HepG2 (cell line): ENCODE measurements around the gene EGLN1. TPM values are rescaled to one million over a fixed set of nuclear protein-coding genes. Genes with fewer than 3 reads are reported as not detected.

Source experiments
- ATAC-seq: fragments of 200-7000 bp; cut with Tn5 transposase; 3 replicates; pipeline ENCODE4 v1.9.1; 2020; ENCODE audit warnings: mild to moderate bottlenecking, moderate library complexity
- BruUV-seq: library from RNA; stranded (reverse); fragments of 400-500 nt; replicated peaks from 2 replicates; lab custom pipeline; 2021; lab: Mats Ljungman, UMichigan
- CTCF ChIA-PET: fragments of 300-600 bp; formaldehyde crosslinking; extraction: SDS; loops from one replicate; lab custom pipeline; 2021; ENCODE audit warnings: low total read pairs, inconsistent platforms, low intra/inter-chr PET ratio; lab: Yijun Ruan, JAX
- POLR2A ChIA-PET: fragments of 350-600 bp; sonication (Branson Sonifier 250); formaldehyde crosslinking; loops from one replicate; lab custom pipeline; 2020; ENCODE audit warnings: antibody characterized with exemption, inconsistent platforms; lab: Yijun Ruan, JAX
- DNase-seq: peaks from one replicate; pipeline ENCODE4 v3.0.0-alpha.2; 2015; ENCODE audit warnings: low spot score
- FAIRE-seq: peaks from 3 replicates; lab custom pipeline; 2011; peaks lifted over from hg19 to GRCh38; lab: Jason Lieb, UNC
- H2AFZ ChIP-seq: one replicate; pipeline ENCODE4 v1.6.1; 2011; ENCODE audit warnings: low read length, inconsistent platforms
- H3K27ac ChIP-seq: fragments of 300-600 bp; 3 replicates; pipeline ENCODE4 v1.8.0; 2011; ENCODE audit warnings: mixed run types, mild to moderate bottlenecking, mixed read lengths, low read length, inconsistent platforms; ENCODE audit not compliant: insufficient read depth; ENCODE audit errors: extremely low read length
- H3K27me3 ChIP-seq, 2 experiments: fragments of 200-600 bp in 1 of 2; 2 replicates in 1 of 2; 3 replicates in 1 of 2; pipeline versions ENCODE4 v1.6.0 to v1.8.0; 2011; ENCODE audit warnings: low read length in 2 of 2, mild to moderate bottlenecking in 2 of 2, moderate library complexity in 2 of 2, inconsistent platforms in 1 of 2; ENCODE audit not compliant: insufficient read depth in 2 of 2, control insufficient read depth in 1 of 2
- H3K36me3 ChIP-seq, 2 experiments: fragments of 200-600 bp in 1 of 2; replicated peaks in 1 of 2; 2 replicates in 1 of 2; 3 replicates in 1 of 2; pipeline versions ENCODE4 v1.5.1 to v1.8.0; 2011; ENCODE audit warnings: low read length in 2 of 2, inconsistent platforms in 1 of 2; ENCODE audit not compliant: insufficient read depth in 2 of 2, control insufficient read depth in 1 of 2
- H3K4me1 ChIP-seq: 2 replicates; pipeline ENCODE4 v1.5.1; 2012; ENCODE audit warnings: low read length, inconsistent platforms; ENCODE audit not compliant: insufficient read depth
- H3K4me2 ChIP-seq: 2 replicates; pipeline ENCODE4 v1.6.0; 2011; ENCODE audit warnings: low read depth, low read length, inconsistent platforms
- H3K4me3 ChIP-seq, 3 experiments: fragments of 200-600 bp in 1 of 3; sonication (generic), shearing (Covaris generic) in 1 of 3; replicated peaks in 1 of 3; 2 replicates each; pipeline ENCODE4 v1.5.1; 2011 to 2016; ENCODE audit warnings: low read length in 3 of 3, inconsistent platforms in 2 of 3, low read depth in 2 of 3, mild to moderate bottlenecking in 2 of 3, control low read depth in 1 of 3, mixed read lengths in 1 of 3; ENCODE audit not compliant: insufficient read depth in 1 of 3
- H3K79me2 ChIP-seq: one replicate; pipeline ENCODE4 v1.6.1; 2011; ENCODE audit warnings: low read length, inconsistent platforms; ENCODE audit not compliant: insufficient read depth
- H3K9ac ChIP-seq: 2 replicates; pipeline ENCODE4 v1.6.0; 2011; ENCODE audit warnings: mild to moderate bottlenecking, low read depth, low read length, inconsistent platforms; ENCODE audit not compliant: insufficient read depth
- H3K9me3 ChIP-seq: 2 replicates; pipeline ENCODE4 v1.5.1; 2012; ENCODE audit warnings: mild to moderate bottlenecking, low read length
- H4K20me1 ChIP-seq: 2 replicates; pipeline ENCODE4 v1.6.0; 2011; ENCODE audit warnings: inconsistent platforms, mild to moderate bottlenecking, low read length, moderate library complexity; ENCODE audit not compliant: insufficient read depth
- CREM ChIP-seq, 2 experiments: sonication (generic) in 1 of 2; formaldehyde crosslinking in 1 of 2; IDR thresholded peaks; 2 replicates each; pipeline versions ENCODE4 v1.4.0 to v1.6.1; 2016 to 2020; ENCODE audit warnings: antibody characterized with exemption in 1 of 2, mild to moderate bottlenecking in 1 of 2, missing genetic modification reagents in 1 of 2
- DMAP1 ChIP-seq: IDR thresholded peaks from 2 replicates; pipeline ENCODE4 v1.6.1; 2016
- HMGXB4 ChIP-seq, 2 experiments: sonication (generic) in 1 of 2; formaldehyde crosslinking in 1 of 2; IDR thresholded peaks; 2 replicates each; pipeline versions ENCODE4 v1.4.0 to v1.6.1; 2018 to 2020; ENCODE audit warnings: missing genetic modification reagents in 2 of 2, borderline replicate concordance in 1 of 2, low read depth in 1 of 2, mild to moderate bottlenecking in 1 of 2, missing biosample characterization in 1 of 2
- KDM5B ChIP-seq: sonication (generic); formaldehyde crosslinking; IDR thresholded peaks from 2 replicates; pipeline ENCODE4 v1.4.0; 2020; ENCODE audit warnings: missing genetic modification reagents, mild to moderate bottlenecking, borderline replicate concordance
- KLF13 ChIP-seq: sonication (generic); formaldehyde crosslinking; IDR thresholded peaks from 2 replicates; pipeline ENCODE4 v1.4.0; 2020; ENCODE audit warnings: mild to moderate bottlenecking, missing genetic modification reagents
- NR0B2 ChIP-seq: sonication (generic); formaldehyde crosslinking; IDR thresholded peaks from 2 replicates; pipeline ENCODE4 v1.4.0; 2020; ENCODE audit warnings: mild to moderate bottlenecking, missing genetic modification reagents
- NR3C1 ChIP-seq: sonication (generic); formaldehyde crosslinking; IDR thresholded peaks from 2 replicates; pipeline ENCODE4 v1.4.0; 2020; ENCODE audit warnings: missing genetic modification reagents
- POLR2AphosphoS2 ChIP-seq: IDR thresholded peaks from 2 replicates; pipeline ENCODE4 v1.6.1; 2011; ENCODE audit warnings: low read depth, low read length, improper control_type of control experiment
- SMARCE1 ChIP-seq: fragments of 450-650 bp; IDR thresholded peaks from 2 replicates; pipeline ENCODE4 v1.6.1; 2017; ENCODE audit warnings: borderline replicate concordance
- TGIF2 ChIP-seq: IDR thresholded peaks from 2 replicates; pipeline ENCODE4 v1.6.1; 2016; ENCODE audit warnings: control low read depth, missing compliant biosample characterization
- ZKSCAN5 ChIP-seq: sonication (generic); formaldehyde crosslinking; IDR thresholded peaks from 2 replicates; pipeline ENCODE4 v1.5.1; 2020; ENCODE audit warnings: mild to moderate bottlenecking, missing genetic modification reagents
- ZNF17 ChIP-seq: sonication (generic); formaldehyde crosslinking; IDR thresholded peaks from 2 replicates; pipeline ENCODE4 v1.5.0; 2020; ENCODE audit warnings: mild to moderate bottlenecking, missing genetic modification reagents
- ZNF841 ChIP-seq: sonication (generic); formaldehyde crosslinking; IDR thresholded peaks from 2 replicates; pipeline ENCODE4 v1.8.1; 2023; ENCODE audit warnings: missing genetic modification reagents, borderline replicate concordance
- ZUFSP ChIP-seq: sonication (generic); formaldehyde crosslinking; IDR thresholded peaks from 2 replicates; pipeline ENCODE4 v1.9.0; 2021; ENCODE audit warnings: missing genetic modification reagents, mild to moderate bottlenecking, borderline replicate concordance
- WGBS: methylation state at CpG from one replicate; pipeline ENCODE4 v1.1.6; 2017; ENCODE audit warnings: low lambda C conversion rate; 5-methylcytosine and 5-hydroxymethylcytosine counted together
- in situ Hi-C: cut with HindIII; loops from 2 replicates; pipeline ENCODE4 v1.10.0; 2017; ENCODE audit warnings: low pct_unique_long_range_greater_than_20kb; ENCODE audit not compliant: extremely low pct_ligation_motif_present
- intact Hi-C: fragments of 100-400 bp; cut with micrococcal nuclease; formaldehyde crosslinking; loops from one replicate; pipeline ENCODE4 v1.10.0; 2022; ENCODE audit not compliant: unreplicated experiment
- polyA plus RNA-seq, 8 experiments: library from polyadenylated mRNA; depleted of rRNA in 3 of 8; stranded (reverse) in 7 of 8; unstranded in 1 of 8; fragments of >200 nt; fragmentation: Illumina TruSeq in 4 of 8; extraction: Trizol in 4 of 8; gene quantifications; 2 replicates each; pipeline versions ENCODE4 v1.2.1 to v1.2.3, GENCODE V29; 2011 to 2016; ENCODE audit warnings: low read depth in 4 of 8, missing spikeins in 1 of 8, mixed read lengths in 1 of 8; ENCODE audit not compliant: insufficient read depth in 1 of 8
- total RNA-seq, 5 experiments: library from RNA; depleted of rRNA; stranded (reverse); fragments of >200 nt; fragmentation: Illumina TruSeq; extraction: Trizol; gene quantifications; 2 replicates each; pipeline ENCODE4 v1.2.3, GENCODE V29; 2016; ENCODE audit warnings: low read depth in 1 of 5

EGLN1 gene
- total and polyA plus RNA-seq, 2 of the 13 experiments (the other 11 are each of a cell fraction or from before 2014, with no cell fraction given) = 34.4 to 44.1 TPM

- no TSS peak for BruUV-seq
Measured at GRCh38 chr1:231319080-231319479, 103.0 kb downstream of the EGLN1 start.

GRCh38 chr1:231318568-231318967, 103.5 kb downstream of the EGLN1 start:
- in situ Hi-C loops = no loop called here
- WGBS = 26% methylated on average over 4 of the region's 4 CpGs
- H2AFZ ChIP-seq = no peak overlapping the region
- no peaks in the 10 kb centered on the region for H3K36me3 ChIP-seq
- POLR2A ChIA-PET = no interaction called here
- BruUV-seq = no TSS peak
- H4K20me1 ChIP-seq = no peaks in the 10 kb centered on the region
- DNase-seq (no peak), ATAC-seq (no peak)
- no peaks in the 10 kb centered on the region for H3K9me3 ChIP-seq
- H3K27ac ChIP-seq = no peak overlapping the region
- H3K27me3 ChIP-seq = no peaks in the 10 kb centered on the region
- H3K4me3 ChIP-seq = no peak overlapping the region
- TF ChIP-seq HMGXB4 (CRISPR knock-in tag; IDR thresholded peaks at IDR 0.05; ENCODE audit: borderline replicate concordance in 1 of 2, low read depth in 1 of 2) (no peak), DMAP1 (CRISPR knock-in tag) (no peak), ZUFSP (CRISPR knock-in tag) (no peak), NR0B2 (CRISPR knock-in tag) (no peak), POLR2AphosphoS2 (no peak)
- TF ChIP-seq, all 625 proteins: peak for 0
- H3K4me2 ChIP-seq = no peak overlapping the region
- intact Hi-C loops = no loop called here
- FAIRE-seq = no peak
- CTCF ChIA-PET = no interaction called here
- no peaks in the 10 kb centered on the region for H3K79me2 ChIP-seq
- no peak overlapping the region for H3K9ac ChIP-seq
- H3K4me1 ChIP-seq = no peaks in the 10 kb centered on the region

More at GRCh38 chr1:231319080-231319479, 103.0 kb downstream of the EGLN1 start:
- Histone ChIP-seq H3K9ac (no peak overlapping the region), H3K4me3 (no peak overlapping the region), H3K79me2 (no peaks in the 10 kb centered on the region), H3K4me1 (no peaks in the 10 kb centered on the region), H3K9me3 (no peaks in the 10 kb centered on the region), H3K36me3 (no peaks in the 10 kb centered on the region), H2AFZ (no peak overlapping the region), H3K27ac (no peak overlapping the region), H3K4me2 (no peak overlapping the region), H4K20me1 (no peaks in the 10 kb centered on the region), H3K27me3 (no peaks in the 10 kb centered on the region)
- WGBS = 47% methylated on average over 4 of the region's 9 CpGs
- in situ Hi-C loops = no loop called here
- DNase-seq = no peak
- no peak for FAIRE-seq
- POLR2A ChIA-PET = no interaction called here
- CTCF ChIA-PET = no interaction called here
- intact Hi-C loops = no loop called here
- ATAC-seq = peak; percentile 52
- TF ChIP-seq ZKSCAN5 (CRISPR knock-in tag) = no peak
- TF ChIP-seq ZNF17 (CRISPR knock-in tag) = no peak
- no peak for TF ChIP-seq NR3C1 (CRISPR knock-in tag)
- TF ChIP-seq ZNF841 (CRISPR knock-in tag) = no peak
- no peak for TF ChIP-seq KDM5B (CRISPR knock-in tag)
- no peak for TF ChIP-seq CREM (IDR thresholded peaks at IDR 0.05)
- TF ChIP-seq CREM (CRISPR knock-in tag; IDR thresholded peaks at IDR 0.05) = no peak
- no peak for TF ChIP-seq SMARCE1
- no peak for TF ChIP-seq KLF13 (CRISPR knock-in tag)
- no peak for TF ChIP-seq TGIF2 (CRISPR knock-in tag)
